ENCODE results near the gene ACVR2A.

- TF ChIP-seq CTCF (conservative IDR thresholded peaks at IDR 0.05; ENCODE audit: low read depth, low read length) (no peak), EZH2 (IDR thresholded peaks at IDR 0.05; ENCODE audit: borderline replicate concordance, low read depth, low read length, poor library complexity, severe bottlenecking) (no peak)
Measured at GRCh38 chr2:147810883-147811765, 33.7 kb upstream of the ACVR2A start.

Data from A673 (cell line).